HG02678 (cell line): ENCODE measurements around the gene DNMT3B.
"Not testable (repeated sequence)": the region's sequence is repeated elsewhere in the genome, so short reads cannot be mapped to it uniquely, and the experiment has no call there.

Experiments
- ATAC-seq: cut with Tn5 transposase; IDR thresholded peaks from one replicate; pipeline ENCODE4 v1.9.1; 2021; ENCODE audit warnings: mild to moderate bottlenecking, moderate library complexity; ENCODE audit not compliant: unreplicated experiment

DNMT3B gene

GRCh38 chr20:32761831-32762753 is at the start of gene DNMT3B:
Gene DNMT3B, plus strand, starts transcription at chr20:32762385. Its CDS starts 17,939 bp downstream, at chr20:32780324.
- peak; percentile 79 for ATAC-seq

DNA sequence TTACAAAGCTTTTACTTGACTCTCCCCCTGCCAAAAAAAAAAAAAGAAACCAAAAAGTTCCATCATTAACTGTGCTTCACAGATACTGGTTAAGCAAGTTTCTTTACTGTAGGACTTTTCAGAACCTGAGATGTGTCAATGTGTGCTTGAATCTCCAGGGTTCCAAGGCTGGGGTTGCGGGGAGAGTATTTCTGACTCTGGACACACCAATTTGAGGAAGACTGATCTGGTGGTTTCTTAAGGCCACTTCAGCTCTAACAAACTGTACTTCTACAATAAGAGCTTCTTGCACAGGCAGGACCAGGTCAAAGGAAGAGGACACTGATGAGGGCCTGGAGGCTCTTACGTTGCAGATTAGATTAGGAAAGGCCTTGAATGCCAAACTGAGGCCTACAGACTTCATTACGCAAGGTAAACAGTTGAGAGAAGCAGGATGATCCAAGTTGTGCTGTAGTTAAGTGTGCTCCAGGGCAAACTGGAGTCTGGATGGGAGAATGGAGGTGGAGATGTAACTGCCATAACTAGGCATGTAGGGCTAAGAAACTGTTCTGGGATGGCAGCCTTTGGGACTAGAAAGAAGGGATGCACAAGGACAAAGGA is 43.3 kb upstream of the DNMT3B start:
- ATAC-seq, result no peak

- ATAC-seq, result no peak
Observed at GRCh38 chr20:32727683-32728082, 34.5 kb upstream of the DNMT3B start.

GRCh38 chr20:32728435-32728834 is 33.8 kb upstream of the DNMT3B start:
- ATAC-seq, result not testable (repeated sequence)

DNA sequence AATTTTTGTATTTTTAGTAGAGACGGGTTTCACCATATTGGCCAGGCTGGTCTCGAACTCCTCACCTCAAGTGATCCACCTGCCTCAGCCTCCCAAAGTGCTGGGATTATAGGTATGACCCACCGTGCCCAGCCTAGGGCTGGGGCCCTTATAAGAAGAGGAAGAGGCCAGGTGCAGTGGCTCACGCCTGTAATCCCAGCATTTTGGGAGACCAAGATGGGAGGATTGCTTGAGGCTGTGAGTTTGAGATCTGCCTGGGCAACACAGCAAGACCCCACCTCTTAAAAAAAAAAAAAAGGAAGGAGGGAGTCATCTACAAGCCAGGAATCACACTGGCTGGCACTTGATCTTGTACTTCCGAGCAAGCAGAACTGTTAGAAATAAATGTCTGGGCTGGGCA is 32.9 kb upstream of the DNMT3B start:
- not testable (repeated sequence) for ATAC-seq

GRCh38 chr20:32731882-32732266 is 30.3 kb upstream of the DNMT3B start:
- ATAC-seq, result no peak

- ATAC-seq, result no peak
Observed at GRCh38 chr20:32737371-32738223, 24.6 kb upstream of the DNMT3B start.

DNA sequence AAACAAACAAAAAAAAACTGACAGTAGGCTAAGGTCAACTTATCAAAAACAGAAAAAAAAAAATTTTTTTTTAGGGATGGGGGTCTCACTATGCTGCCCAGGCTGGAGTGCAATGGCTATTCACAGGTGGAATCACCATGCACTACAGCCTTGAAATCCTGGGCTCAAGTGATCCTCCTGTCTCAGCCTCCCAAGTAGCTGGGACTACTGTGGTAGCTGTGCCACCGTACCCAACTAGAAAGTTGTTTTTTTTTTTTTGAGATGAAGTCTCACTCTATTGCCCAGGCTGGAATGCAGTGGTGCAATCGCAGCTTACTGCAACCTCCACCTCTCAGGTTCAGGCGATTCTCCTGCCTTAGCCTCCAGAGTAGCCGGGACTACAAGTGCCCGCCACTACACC is 21.0 kb upstream of the DNMT3B start:
- no peak for ATAC-seq

- ATAC-seq, result no peak
Observed at GRCh38 chr20:32742322-32743236, 19.6 kb upstream of the DNMT3B start.

DNA sequence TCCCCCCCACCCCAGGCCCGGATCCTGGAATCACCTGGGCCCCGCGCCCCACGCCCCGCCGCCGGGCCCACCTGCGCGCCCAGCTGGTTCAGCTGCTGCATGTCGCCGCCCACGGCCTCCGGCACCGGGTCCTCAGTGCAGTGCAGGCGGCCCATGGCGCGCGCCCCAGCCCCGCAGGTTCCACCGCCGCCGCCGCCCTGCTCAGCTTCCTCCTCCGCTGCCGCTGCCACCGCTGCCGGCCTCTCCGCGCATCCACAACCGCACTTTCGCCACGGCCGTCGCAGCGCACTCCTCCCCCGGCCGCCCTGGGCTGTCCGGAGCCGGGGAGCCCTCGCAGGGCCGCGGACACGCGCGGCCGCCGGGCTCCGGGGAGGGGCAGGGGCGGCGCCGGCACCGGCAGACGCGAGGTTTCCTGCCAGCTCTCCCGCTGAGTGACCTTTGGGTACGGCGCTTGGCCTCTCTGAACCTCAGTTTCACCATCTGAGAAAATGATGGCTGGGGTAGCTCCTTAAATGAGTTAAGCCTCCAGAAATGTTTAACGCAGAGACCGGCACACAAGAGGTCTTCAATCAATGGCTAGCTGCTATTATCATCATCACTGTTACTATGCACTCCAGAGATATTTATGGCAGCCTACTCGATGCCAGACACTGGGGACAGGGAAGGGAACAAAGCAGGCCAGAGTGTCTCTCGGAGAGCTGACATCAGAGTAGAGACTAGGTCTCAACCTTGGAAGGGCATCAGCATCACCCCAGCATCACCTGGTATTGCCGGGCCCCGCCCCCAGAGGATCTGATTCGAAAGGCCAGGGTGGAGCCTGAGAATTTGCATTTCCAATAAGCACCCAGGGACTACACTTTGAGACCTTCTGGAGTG is 18.7 kb upstream of the DNMT3B start, which contains the start of gene COMMD7:
TSS of gene COMMD7 (minus strand) at position 231 of the 876 bp plus-strand sequence. CDS start at position 155, 76 bp downstream.
- ATAC-seq, result peak; percentile 72

DNA sequence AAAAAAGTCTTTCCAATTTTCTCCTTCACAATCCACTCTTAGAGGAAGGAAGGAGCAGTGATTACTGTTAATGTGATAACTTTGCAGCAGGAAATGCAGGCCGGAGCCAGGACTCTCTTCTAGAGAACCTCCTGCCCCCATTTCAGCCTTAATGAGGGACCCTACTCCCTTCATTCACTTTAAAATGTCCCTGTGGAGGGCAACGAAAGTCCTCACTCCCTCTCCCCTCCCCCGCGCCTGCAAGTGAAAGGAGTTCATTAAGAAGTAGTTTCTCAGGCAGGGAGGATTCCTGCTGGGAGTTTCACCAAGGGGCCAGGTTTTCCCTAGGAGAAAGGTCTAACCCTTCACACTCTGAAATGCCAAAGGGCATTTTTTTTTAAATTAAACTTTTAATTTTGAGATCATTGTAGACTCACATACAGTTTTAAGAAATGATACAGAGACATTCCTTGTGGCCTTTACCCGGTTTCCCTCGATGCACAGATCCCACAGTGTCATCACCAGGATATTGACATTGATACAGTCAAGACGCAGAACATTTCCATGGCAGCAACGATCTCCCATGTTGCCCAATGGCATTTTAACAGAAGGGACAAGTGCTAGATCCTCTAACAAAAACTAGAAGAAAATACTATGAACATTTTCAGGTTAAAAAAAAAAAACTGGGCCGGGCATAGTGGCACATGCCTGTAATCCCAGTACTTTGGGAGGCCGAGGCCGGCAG is 12.1 kb upstream of the DNMT3B start:
- ATAC-seq, result no peak

DNA sequence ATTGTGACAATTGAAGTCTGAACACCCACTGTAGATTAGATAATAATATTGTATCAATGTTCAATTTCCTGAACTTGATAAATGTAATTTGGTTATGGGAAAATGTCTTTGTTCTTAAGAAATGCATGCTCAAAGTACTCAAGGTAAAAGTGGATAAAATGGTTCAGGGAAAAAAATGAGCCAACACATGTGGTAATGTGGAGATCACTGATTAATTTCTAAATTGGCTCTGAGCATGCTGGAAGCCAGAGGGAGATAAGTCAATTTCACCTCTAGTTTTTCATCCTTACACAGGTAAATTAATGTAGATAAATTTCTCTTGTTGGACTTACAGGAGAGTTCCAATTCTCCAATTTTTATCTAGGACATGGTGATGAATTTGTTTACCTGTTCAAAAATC is 10.9 kb upstream of the DNMT3B start:
- no peak for ATAC-seq

DNA sequence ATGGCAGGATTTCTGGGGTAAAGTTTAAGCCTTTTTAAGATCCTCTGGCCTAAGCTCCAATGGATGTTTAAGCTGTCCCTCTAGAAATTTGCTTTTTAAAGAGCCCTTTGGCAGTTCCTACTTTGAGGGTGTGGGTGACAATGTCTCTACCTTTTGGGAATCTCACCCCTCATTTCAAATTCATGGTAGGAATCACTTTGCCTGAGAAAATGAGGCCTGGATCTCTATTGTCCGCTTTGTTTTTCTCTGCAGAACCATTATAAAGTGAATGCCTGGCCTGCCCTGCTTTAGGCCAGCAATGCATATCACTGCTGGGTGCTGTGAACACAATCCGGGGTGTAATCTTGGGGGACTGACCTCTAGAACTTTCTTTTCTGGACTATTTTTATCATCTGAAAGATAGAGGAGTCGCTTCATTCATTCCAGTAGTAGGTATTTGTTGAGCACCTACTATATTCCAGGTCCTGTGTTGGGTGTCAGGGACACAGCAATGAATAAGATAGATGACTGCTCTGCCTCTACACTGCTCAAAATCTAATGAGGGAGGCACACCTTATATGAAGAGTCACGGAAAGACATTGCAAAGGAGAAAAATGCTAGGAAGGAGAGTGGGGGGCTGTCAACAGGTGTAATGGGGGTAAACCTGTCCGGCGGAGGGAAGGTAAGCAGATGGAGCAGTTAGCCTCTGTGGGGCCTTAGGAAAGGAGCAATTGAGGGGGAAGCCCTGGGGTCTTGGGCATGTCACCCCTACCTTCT is 10.3 kb upstream of the DNMT3B start:
- no peak for ATAC-seq

DNA sequence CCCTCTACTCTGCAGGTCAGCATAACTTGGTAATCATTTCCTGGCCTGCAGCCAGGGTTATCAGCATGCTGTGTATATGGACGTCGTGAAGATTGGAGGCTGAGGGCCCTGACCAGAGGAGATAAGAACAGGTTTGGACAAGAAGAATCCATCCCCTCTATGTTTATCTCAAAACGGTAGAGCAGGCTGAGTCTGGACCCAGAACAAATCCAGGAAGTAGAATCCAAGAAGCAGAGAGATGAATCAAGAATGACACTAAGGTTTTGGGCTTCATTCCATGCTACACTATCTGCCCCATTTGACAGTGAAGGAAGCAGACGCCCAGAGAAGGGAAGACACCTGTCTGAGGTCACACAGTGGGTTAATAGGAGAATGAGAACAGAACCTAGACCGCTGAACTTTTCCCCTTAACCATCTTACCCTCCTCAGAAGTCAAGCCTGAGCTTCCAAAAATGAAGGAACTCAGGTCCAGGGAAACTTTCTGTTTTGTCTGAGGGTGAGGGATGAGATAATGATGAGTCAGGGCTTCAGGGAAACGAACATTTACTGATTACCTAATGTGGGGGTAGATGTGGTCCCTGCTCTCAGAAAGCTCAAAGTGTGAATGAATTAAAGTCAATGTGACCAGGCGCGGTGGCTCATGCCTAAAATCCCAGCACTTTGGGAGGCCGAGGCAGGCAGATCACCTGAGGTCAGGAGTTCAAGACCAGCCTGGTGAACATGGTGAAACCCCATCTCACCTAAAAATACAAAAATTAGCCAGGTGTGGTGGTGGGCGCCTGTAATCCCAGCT is 9.5 kb upstream of the DNMT3B start:
- no peak for ATAC-seq

- ATAC-seq, result no peak
Observed at GRCh38 chr20:32753731-32754130, 8.5 kb upstream of the DNMT3B start.

DNA sequence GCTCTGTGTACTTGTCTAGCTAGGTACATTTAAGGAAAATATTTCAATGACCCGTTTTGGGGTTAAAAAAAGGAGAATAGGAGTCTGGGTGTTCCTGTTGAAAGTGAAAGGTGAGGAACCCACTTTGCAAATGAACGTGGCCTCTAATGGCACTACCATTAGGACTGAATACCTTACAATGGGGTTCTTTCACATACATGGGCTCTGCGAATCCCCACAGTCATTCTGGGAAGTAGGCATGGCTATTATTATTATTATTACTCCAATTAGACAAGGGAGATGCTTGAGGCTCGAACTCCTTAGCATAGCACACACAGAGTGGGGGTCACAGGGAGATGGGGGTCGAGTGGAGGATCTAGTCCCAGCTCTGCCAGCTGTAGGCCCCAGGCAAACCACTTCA is 6.0 kb upstream of the DNMT3B start:
- ATAC-seq, result no peak

- ATAC-seq, result no peak
Observed at GRCh38 chr20:32761417-32761830, 761 bp upstream of the DNMT3B start.
